OCI-LY7 (cell line): ENCODE results near the gene MMP19.

Experiments used
- CTCF ChIP-seq: fragments of 200-600 bp; sonication (generic); conservative IDR thresholded peaks from 2 replicates; pipeline ENCODE4 v1.5.1; 2014; ENCODE audit warnings: mild to moderate bottlenecking, antibody characterized with exemption, low read length, moderate library complexity, mixed read lengths
- EZH2phosphoT487 ChIP-seq: fragments of 200-600 bp; sonication (generic); IDR thresholded peaks from 2 replicates; pipeline ENCODE4 v1.6.1; 2018; ENCODE audit warnings: low read depth, borderline replicate concordance, mild to moderate bottlenecking, mixed run types, antibody characterized with exemption, low read length, moderate library complexity, mixed read lengths

- TF ChIP-seq CTCF (no peak), EZH2phosphoT487 (no peak)
These were observed 48.6 kb upstream of the MMP19 start for GRCh38 chr12:55891310-55891709.
